Lower leg skin (tissue), 4 donors: ENCODE data around the gene PLA2G4A. TPM values are rescaled to one million over a fixed set of nuclear protein-coding genes. Genes with fewer than 3 reads are reported as not detected.

Experiments
- DNase-seq, 2 donors: peaks; one replicate each; pipeline ENCODE4 v3.0.0-alpha.2; 2019; ENCODE audit warnings: low spot score in 2 of 2
- H3K4me3 ChIP-seq: fragments of 200-600 bp; sonication (generic); 2 replicates; pipeline ENCODE4 v1.5.1; 2017; ENCODE audit warnings: mild to moderate bottlenecking, low read depth; ENCODE audit not compliant: poor library complexity, severe bottlenecking
- POLR2A ChIP-seq, 2 donors: fragments of 450-650 bp; IDR thresholded peaks; one replicate each; pipeline ENCODE4 v1.6.1; 2016 to 2017; ENCODE audit warnings: antibody characterized with exemption in 2 of 2, mild to moderate bottlenecking in 1 of 2, moderate library complexity in 1 of 2
- WGBS, 2 donors: methylation state at CpG; one replicate each; pipeline ENCODE4 v1.1.5; 2018; 5-methylcytosine and 5-hydroxymethylcytosine counted together
- intact Hi-C: fragments of 100-400 bp; cut with DNase I; formaldehyde crosslinking; loops from one replicate; pipeline ENCODE4 v1.15.0; 2023; ENCODE audit warnings: low total_unique reads
- total RNA-seq, 4 donors: library from RNA; depleted of rRNA; stranded (reverse); fragments of >200 nt; gene quantifications; one replicate each; pipeline ENCODE4 v1.1.0, GENCODE V29; 2016

The PLA2G4A gene
- total RNA-seq, 4 donors from 2014 or later, result 9.5 to 15.3 (median 11.2) TPM

DNA sequence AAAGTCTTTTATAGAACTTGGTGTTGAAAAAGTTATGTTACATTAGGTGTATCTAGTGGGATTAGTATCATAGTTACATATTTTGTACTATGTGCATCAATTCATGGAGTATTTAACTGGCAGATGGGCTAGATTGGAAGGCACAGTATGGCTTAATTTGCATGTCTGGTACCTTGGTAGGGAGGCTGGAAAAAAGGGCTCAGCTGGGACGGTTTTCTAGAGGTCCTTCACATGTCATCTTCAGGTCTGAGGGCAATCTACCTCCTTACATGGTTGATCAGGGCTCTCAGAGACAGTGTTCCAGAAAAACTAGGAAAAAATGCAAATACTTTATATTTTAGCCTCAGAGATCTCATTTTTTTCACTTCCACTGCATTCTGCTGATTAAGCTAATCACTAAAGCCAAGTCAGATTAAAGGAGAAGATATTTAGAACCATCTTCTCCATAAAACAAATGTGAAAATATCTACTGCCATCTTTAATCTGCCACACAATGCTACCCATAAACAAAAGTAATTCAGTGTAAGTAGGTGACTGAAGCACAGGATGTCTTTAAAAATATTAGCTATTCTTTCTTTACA lies 209.3 kb downstream of the PLA2G4A start:
- no peak for DNase-seq
- intact Hi-C loops, result no loop called here
- 65% methylated on average over 1 of the region's 1 CpG for WGBS, 2 donors
- TF ChIP-seq POLR2A (IDR thresholded peaks at IDR 0.05), result no peak
- H3K4me3 ChIP-seq, result no peak overlapping the region

Other genes starting within 250 kb of the PLA2G4A start
- 1 to 10 TPM in 3 of 4 donors, under 1 TPM in 1; 0.98 to 3.1 (median 1.9) TPM for gene PTGS2, start 148.5 kb upstream of the PLA2G4A start, total RNA-seq